ENCODE results near the gene RUNX2. TPM values are rescaled to one million over a fixed set of nuclear protein-coding genes. Genes with fewer than 3 reads are reported as not detected.
A peak's percentile ranks its signal among the peaks of the same experiment; 100 is the strongest.

The RUNX2 gene
- total RNA-seq, 1 experiment from 2014 or later = 9.3 TPM

GRCh38 chr6:45608252-45608913 lies 280.3 kb downstream of the RUNX2 start:
- Mint-ChIP-seq H3K4me1 (ENCODE audit: insufficient read depth, unreplicated experiment) (peaks cover 25% of the 10 kb centered on the region), H3K4me3 (ENCODE audit: unreplicated experiment) (no peak overlapping the region), H3K36me3 (ENCODE audit: insufficient read depth, unreplicated experiment) (no peaks in the 10 kb centered on the region), H3K27ac (ENCODE audit: low read depth, unreplicated experiment) (peak overlapping the region; percentile 67), H3K9me3 (ENCODE audit: unreplicated experiment) (no peaks in the 10 kb centered on the region), H3K27me3 (ENCODE audit: insufficient read depth, unreplicated experiment) (no peaks in the 10 kb centered on the region)
- TF ChIP-seq CTCF (IDR thresholded peaks at IDR 0.05; ENCODE audit: unreplicated experiment) = no peak
- ChIA-PET CTCF (no interaction called here), POLR2A (no interaction called here)
- no TSS peak for BruUV-seq (replicated peaks)
- peak; percentile 43 for DNase-seq (ENCODE audit: unreplicated experiment)
- intact Hi-C loops (cut with micrococcal nuclease) = no loop called here

- no peaks in the 10 kb centered on the region for H3K36me3 Mint-ChIP-seq (ENCODE audit: insufficient read depth, unreplicated experiment)
- peak overlapping the region; percentile 67 for H3K27ac Mint-ChIP-seq (ENCODE audit: low read depth, unreplicated experiment)
- intact Hi-C loops (cut with micrococcal nuclease) = no loop called here
- H3K27me3 Mint-ChIP-seq (ENCODE audit: insufficient read depth, unreplicated experiment) = no peaks in the 10 kb centered on the region
- POLR2A ChIA-PET = no interaction called here
- no peaks in the 10 kb centered on the region for H3K9me3 Mint-ChIP-seq (ENCODE audit: unreplicated experiment)
- BruUV-seq (replicated peaks) = no TSS peak
- CTCF ChIA-PET = no interaction called here
- H3K4me1 Mint-ChIP-seq (ENCODE audit: insufficient read depth, unreplicated experiment) = peaks cover 25% of the 10 kb centered on the region
- H3K4me3 Mint-ChIP-seq (ENCODE audit: unreplicated experiment) = no peak overlapping the region
- no peak for TF ChIP-seq CTCF (IDR thresholded peaks at IDR 0.05; ENCODE audit: unreplicated experiment)
- peak; percentile 53 for DNase-seq (ENCODE audit: unreplicated experiment)
Observed at GRCh38 chr6:45609141-45609638, 281.1 kb downstream of the RUNX2 start.

- no peaks in the 10 kb centered on the region for H3K27me3 Mint-ChIP-seq (ENCODE audit: insufficient read depth, unreplicated experiment)
- ChIA-PET POLR2A (interaction anchor here (0.6 to 1.0 kb wide), 3 partner anchors 20 to 55 kb away, joined by 3 to 4 read pairs (median 4); no protein-coding TSS in a partner anchor), CTCF (interaction anchor here (0.7 to 1.0 kb wide), 3 partner anchors 10 to 191 kb away, joined by 3 to 4 read pairs (median 3); no protein-coding TSS in a partner anchor)
- no peaks in the 10 kb centered on the region for H3K9me3 Mint-ChIP-seq (ENCODE audit: unreplicated experiment)
- no TSS peak for BruUV-seq (replicated peaks)
- peaks cover 31% of the 10 kb centered on the region for H3K4me1 Mint-ChIP-seq (ENCODE audit: insufficient read depth, unreplicated experiment)
- TF ChIP-seq CTCF (IDR thresholded peaks at IDR 0.05; ENCODE audit: unreplicated experiment) = no peak
- no peak overlapping the region for H3K4me3 Mint-ChIP-seq (ENCODE audit: unreplicated experiment)
- no peaks in the 10 kb centered on the region for H3K36me3 Mint-ChIP-seq (ENCODE audit: insufficient read depth, unreplicated experiment)
- intact Hi-C loops (cut with micrococcal nuclease) = no loop called here
- no peak for DNase-seq (ENCODE audit: unreplicated experiment)
- H3K27ac Mint-ChIP-seq (ENCODE audit: low read depth, unreplicated experiment) = no peak overlapping the region
Observed at GRCh38 chr6:45610374-45610773, 282.2 kb downstream of the RUNX2 start.

GRCh38 chr6:45610832-45611231 lies 282.7 kb downstream of the RUNX2 start:
- Mint-ChIP-seq H3K27me3 (ENCODE audit: insufficient read depth, unreplicated experiment) (no peaks in the 10 kb centered on the region), H3K27ac (ENCODE audit: low read depth, unreplicated experiment) (no peak overlapping the region), H3K4me3 (ENCODE audit: unreplicated experiment) (no peak overlapping the region), H3K9me3 (ENCODE audit: unreplicated experiment) (no peaks in the 10 kb centered on the region), H3K36me3 (ENCODE audit: insufficient read depth, unreplicated experiment) (no peaks in the 10 kb centered on the region), H3K4me1 (ENCODE audit: insufficient read depth, unreplicated experiment) (peaks cover 31% of the 10 kb centered on the region)
- TF ChIP-seq CTCF (IDR thresholded peaks at IDR 0.05; ENCODE audit: unreplicated experiment) = no peak
- POLR2A ChIA-PET = interaction anchor here (0.6 to 1.0 kb wide), 3 partner anchors 20 to 54 kb away, joined by 3 to 4 read pairs (median 4); no protein-coding TSS in a partner anchor
- DNase-seq (ENCODE audit: unreplicated experiment) = no peak
- intact Hi-C loops (cut with micrococcal nuclease) = no loop called here
- BruUV-seq (replicated peaks) = no TSS peak
- CTCF ChIA-PET = interaction anchor here (0.7 to 1.0 kb wide), 2 partner anchors 9 to 192 kb away, joined by 3 to 4 read pairs; no protein-coding TSS in a partner anchor
